GM19372 (cell line): ENCODE measurements around the gene SNPH.
"Not testable (repeated sequence)": the region's sequence is repeated elsewhere in the genome, so short reads cannot be mapped to it uniquely, and the experiment has no call there.

Source experiments
- ATAC-seq: cut with Tn5 transposase; IDR thresholded peaks from one replicate; pipeline ENCODE4 v1.9.1; 2021; ENCODE audit warnings: mild to moderate bottlenecking, low read depth, moderate library complexity; ENCODE audit not compliant: unreplicated experiment

SNPH gene

DNA sequence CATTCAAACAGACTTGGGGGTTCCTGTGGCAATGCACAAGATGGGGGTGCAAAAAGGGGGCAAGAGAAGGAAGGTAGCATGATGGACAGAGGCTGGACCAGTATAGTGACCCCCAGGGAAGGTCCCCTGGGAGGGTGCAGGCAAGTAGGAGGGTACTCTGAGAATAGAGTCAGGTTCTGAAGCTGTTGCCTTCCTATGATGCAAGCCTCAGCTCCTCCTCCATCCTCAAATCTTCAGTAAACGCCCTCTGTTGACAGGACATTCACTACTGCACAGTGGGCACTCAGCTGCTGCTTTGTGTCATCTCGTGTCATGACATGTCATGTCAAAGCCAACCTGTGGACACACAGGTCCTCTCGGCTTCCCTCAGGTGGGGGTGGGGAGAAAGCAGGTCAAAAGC, 68.7 kb downstream of the SNPH start:
- no peak for ATAC-seq

DNA sequence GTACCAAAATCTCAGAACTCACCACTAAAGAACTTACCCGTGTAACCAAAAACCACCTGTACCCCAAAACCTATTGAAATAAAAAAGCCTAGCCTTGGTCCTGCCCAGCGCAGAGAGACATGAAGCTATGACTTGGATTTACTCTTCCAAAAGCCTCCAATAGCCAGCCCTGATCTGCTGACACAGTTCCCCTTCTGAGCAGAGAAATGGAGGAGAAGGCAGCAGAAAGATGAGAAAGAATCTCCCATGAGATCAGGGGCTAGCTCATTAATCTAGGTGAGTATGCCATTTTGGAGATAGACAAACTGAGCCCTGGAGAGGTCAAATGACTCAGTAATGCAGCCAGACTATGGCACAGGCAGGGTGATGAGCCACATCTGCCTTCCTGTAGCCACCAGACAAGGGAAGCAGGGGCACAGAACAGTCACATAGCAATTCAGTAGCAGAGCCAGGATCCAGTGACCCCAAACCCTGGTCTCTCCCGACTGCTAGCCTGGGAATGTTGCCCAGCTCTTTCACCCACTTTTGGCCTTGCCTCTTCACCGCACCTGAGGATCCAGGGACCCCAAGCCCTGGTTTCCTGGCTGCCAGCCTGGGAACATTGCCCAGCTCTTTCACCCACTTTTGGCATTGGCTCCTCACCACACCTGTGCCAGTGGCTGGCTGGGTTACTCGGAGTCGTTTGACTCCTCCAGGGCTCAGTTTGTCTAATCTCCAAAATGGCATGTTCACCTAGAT, 70.0 kb downstream of the SNPH start:
- ATAC-seq: no peak

DNA sequence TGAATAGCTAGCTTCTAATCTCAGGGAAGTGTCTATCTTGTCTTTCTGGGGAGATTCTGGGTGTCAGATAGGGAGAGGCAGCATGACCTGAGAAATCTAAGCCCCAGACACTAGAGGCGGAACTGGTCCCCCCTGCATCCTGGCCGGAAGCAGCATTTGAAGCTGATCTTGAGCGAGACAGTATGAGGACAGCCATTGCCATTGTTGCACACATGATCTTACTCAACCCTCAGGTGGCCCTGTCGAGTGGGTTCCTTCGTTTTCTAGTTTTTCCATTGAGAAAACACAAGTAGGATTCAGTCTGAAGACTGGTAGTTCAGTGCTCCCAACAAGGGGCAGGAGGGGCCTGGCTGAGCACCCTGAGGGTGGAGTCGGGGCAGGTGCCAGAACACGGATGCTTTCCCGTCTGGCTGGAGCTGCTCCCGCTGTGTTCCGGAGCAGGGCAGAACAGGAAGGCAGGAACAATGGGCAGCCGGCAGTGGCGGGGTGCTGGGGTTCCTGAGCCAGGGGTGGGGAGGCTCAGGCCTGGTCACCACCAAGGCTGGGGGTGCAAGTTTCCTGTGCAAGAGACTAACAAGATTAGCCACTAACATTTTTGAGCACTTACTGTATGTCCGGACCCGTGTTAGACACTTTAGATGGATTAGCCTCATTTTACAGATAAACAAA, 70.7 kb downstream of the SNPH start:
- ATAC-seq: no peak

DNA sequence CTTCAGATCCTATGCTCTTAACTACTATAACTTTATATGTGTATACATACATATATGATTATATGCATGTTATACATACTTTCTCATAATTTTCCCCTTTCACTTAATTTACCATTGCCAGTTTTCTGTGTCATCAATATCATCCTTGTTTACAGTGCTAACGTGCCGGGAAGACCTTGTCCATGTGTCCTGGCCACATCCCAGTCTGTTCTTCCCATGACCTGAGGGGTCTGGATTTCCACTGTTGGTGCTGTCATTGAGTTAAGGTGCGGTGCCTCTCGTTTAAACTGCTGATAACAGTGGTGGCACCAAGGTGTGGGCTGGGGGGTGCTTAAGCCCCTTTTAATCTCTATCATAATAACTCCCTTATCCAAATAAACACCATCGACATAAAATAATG, 71.3 kb downstream of the SNPH start:
- ATAC-seq: no peak

DNA sequence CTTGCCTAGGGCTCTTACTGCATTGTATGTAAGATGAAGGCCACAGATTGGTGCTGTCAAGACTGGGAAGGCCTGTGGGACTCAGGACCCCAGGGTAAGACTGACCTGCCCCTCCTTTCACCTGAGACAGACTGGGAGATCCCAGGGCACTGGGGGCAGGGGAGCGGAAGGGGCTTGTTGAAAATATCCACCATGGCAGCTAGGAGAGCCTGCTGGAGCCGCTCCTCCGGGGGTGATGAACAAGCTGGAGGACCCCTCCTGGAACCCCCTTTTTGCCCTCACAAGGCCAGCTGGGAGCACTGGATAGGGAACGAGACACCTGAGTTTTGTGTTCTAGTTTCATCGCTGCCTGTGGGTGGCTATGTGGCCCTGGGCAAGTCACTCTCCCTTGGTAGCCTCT, 72.0 kb downstream of the SNPH start:
- ATAC-seq: no peak

DNA sequence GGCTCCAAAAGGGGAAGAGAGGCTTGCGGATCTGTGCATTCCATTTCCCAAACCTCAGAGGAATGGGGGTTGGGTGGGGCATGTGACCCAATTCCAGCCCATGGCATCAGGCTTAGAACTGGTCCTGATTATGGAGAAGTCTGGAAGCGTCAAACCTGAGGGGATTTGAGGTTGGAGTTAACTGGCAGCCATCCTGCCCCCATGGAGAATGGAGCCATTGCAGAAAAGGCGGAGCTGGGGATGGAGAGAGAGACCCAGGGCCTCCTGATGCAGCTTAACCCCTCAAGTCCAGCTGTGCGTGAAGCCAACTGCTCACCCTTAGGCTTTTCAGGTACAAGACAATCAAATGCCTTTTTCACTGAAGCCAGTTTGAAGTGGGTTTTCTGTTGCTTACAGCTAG, 72.7 kb downstream of the SNPH start:
- no peak for ATAC-seq

DNA sequence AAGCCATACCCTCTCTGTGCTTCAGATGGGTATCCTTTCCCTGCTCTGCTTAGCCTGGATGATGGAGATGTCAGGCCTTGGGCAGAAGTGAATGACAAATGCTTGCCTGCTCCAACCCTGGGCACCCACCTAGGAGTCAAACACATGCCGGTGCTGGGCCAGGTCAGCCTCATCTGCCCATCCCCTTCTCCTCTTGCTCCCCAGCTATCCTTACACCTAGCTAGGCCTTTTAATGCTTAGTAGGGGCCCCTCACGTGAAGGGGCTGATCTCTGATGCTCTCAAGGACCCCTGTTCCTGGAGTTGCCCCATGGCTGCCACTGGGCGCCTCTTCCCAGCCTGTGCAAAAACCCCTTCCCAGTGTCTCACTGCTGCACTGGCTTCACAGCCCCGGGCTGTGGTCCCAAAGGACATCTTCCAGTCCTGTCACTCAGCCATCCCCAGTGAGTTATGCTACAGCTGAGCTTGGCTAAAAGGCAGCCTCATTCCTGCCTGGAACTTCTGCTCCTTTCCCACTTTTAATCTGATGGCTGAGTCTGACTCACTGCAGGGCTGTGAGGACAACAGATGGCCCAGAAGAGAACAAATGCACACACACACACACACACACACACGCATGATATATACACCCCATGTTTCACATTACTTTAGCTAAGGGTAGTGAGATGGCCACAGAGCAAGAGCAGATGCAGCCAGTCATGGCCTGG, 75.6 kb downstream of the SNPH start:
- ATAC-seq: no peak

DNA sequence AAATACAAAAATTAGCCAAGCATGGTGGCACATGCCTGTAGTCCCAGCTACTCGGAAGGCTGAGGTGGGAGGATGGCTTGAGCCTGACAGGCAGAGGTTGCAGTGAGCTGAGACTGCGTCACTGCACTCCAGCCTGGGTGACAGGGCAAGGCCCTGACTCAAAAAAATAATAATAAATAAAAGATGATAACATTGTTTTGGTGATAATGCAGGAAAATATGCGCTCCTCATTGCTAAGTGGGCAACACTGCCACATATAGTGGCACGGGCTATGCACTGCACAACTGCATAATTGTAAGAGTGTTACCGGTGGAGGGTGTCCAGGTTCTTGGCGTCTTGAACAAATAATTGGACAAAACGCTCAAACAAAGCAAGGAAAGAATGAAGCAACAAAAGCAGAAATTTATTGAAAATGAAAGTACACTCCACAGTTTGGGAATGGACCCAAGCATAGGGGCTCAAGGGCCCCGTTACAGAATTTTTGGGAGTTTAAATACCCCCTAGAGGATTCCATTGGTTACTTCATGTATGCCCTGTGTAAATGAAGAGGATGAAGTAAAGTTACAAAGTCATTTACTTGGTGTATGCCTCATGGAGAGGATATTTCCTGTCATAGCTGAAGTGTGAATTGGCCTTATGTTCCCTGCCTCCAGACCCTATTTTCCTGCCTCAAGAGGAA, 77.5 kb downstream of the SNPH start:
- ATAC-seq: not testable (repeated sequence)

DNA sequence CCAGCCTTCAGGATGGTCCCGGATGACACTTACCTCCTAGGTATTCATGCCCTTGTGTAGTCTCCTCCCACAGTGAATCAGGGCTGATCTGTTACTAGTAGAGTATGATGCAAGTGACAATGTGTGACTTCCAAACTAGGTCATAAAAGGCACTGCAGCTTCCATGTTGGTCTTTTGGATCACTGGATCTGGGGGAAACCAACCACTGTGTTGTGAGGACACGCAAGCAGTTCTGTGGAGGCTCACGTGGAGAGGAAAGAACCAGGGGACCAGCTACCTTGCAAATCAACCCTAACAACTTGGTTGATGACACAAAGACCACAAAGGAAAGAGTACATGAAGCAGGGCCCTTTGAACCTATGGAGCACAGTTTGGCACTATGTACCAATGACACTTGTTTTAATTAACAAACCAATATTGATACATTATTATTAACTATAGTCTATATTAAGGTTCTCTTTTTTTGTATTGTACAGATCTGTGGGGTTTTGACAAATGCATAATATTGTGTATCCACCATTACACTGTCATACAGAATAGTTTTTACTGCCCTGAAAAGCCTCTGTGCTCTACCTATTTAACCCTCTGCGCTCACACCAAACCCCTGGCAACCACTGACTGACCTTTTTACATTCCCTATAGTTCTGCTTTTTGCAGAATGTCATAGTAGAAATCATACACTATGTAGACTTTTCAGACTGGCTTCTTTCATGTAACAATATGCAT, 79.1 kb downstream of the SNPH start:
- no peak for ATAC-seq

DNA sequence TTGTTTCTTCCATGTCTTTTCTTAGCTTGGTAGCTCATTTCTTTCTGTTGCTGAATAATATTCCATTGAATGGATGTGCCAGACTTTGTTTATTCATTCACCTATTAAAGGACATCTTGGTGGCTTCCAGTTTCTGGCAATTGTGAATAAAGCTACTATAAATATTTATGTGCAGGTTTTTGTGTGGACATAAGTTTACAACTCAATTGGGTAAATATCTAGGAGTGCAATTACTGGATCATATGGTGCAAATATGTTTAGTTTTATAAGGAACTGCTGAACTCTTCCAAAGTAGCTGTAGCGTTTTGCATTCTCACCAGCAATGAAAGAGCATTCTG, 79.6 kb downstream of the SNPH start:
- no peak for ATAC-seq

DNA sequence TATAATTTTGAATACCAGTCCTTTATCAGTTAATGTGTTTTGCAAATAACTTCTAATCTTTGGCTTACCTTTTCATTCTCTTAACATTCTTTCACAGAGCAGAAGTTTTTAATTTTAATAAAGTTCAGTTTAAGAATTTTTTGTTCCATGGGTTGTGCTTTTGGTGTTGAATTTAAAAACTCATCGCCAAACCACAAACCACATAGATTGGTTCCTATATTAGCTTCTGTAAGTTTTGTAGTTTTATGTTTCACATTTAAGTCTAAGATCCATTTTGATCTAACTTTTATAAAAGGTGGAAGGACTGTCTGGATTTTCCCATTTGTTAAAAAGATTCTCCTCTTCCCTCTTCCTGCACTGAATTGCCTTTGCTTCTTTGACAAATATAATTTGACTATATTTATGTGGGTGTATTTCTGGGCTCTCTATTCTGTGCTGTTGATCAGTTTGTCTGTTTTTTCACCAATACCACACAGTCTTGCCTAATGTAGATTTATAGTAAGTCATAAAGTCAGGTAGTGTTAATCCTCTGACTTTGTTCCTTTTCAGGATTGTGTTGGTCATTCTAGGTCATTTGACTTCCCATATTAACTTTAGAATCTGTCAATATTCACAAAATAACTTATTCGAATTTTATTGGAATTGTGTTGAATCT, 80.3 kb downstream of the SNPH start:
- ATAC-seq: no peak

DNA sequence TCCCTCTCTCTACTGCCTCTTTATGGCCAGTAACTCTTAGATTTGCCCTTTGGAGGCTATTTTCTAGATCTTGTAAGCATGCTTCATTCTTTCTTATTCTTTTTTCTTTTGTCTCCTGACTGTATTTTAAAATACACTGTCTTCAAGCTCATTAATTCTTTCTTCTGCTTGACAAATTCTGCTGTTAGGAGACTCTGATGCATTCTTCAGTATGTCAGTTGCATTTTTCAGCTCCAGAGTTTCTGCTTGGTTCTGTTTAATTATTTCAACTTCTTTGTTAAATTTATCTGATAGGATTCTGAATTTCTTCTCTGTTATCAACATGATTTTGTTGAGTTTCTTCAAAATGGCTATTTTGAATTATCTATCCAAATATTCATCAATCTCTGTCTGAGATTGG, 87.9 kb downstream of the SNPH start:
- ATAC-seq: no peak

DNA sequence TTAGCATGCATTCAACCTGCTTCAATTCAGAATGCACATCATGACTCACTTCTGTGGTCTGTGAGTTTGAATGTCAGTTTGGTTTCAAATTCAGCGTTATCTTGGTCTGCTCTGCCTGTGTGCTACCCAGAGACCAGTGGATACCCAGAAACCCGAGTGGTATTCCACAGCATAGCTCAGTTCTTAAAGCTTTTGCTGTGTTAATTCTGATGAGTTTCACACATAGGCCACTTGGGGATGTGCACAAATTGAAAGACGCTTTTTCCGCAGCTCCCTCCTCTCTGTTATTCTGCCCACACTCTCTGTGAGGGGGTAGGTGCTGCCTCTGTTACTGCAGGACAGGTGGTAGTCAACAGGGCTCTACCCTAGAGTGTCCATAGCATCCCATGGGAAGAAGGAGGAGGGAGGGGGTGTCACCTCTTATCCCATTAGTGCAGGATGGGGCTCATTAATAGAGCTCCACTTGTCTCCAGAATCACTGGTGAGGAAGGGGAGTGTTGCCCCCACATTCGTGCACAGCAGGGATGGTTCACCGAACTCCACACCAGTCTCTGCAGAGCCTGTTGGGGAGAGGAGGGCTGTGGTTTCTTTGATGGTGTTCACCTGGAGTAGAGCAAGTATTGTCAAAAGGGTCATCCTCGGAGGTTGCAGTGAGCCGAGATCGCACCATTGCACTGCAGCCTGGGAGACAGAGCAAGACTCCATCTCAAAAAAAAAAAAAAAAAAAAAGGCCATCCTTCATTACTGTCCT, 92.0 kb downstream of the SNPH start:
- no peak for ATAC-seq
